Measurements from ENCODE around the gene THRSP.
"Not testable (repeated sequence)": the region's sequence is repeated elsewhere in the genome, so short reads cannot be mapped to it uniquely, and the experiment has no call there.

THRSP gene, protein sequence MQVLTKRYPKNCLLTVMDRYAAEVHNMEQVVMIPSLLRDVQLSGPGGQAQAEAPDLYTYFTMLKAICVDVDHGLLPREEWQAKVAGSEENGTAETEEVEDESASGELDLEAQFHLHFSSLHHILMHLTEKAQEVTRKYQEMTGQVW

GRCh38 chr11:78063440-78064181 is at the start of gene THRSP:
TSS of gene THRSP (plus strand) at chr11:78063861. CDS start at chr11:78063882, 21 bp downstream.
- DNase-seq, result peak; percentile 12

GRCh38 chr11:78014937-78015520 is 48.6 kb upstream of the THRSP start:
- DNase-seq, result not testable (repeated sequence)

DNA sequence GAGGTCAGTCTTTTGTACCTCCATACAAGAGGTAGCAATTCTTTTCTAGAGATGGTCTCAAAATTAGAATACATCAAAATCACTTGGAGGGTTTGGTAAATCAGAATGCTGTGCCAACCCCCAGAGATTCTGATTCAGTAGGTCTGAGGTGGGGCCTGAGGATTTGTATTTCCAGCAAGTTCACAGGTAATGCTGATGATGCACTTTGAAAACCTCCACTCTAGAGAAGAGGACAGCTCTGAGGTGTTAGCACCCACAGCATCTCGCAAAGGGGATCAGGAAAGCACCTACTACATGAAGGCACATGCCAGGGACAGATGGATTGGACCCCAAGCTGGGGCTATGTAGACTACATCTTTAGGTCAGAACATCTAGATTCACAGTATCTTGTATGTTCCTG is 47.8 kb upstream of the THRSP start:
- no peak for DNase-seq

- no peak for DNase-seq
Observed at GRCh38 chr11:78019808-78020207, 43.9 kb upstream of the THRSP start.

DNA sequence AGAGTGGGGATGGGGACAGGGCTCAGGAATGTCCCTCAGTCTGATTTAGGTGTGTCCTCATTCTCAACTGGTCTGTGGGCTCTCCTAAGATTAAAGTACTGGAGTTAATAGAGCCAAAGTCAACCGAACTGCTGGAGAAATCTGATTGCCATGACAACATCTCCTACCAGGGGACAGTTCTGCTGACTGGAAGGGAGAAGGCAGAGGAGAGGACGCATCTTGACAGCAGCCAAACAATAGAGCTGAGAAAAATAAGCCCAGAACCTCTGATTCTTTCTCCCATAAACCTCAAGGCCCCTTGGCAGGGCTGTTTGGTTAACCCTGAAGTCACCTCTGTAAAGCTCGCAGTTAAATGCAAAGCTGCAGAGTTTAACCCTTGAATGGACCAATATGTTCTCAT is 43.4 kb upstream of the THRSP start:
- no peak for DNase-seq

DNA sequence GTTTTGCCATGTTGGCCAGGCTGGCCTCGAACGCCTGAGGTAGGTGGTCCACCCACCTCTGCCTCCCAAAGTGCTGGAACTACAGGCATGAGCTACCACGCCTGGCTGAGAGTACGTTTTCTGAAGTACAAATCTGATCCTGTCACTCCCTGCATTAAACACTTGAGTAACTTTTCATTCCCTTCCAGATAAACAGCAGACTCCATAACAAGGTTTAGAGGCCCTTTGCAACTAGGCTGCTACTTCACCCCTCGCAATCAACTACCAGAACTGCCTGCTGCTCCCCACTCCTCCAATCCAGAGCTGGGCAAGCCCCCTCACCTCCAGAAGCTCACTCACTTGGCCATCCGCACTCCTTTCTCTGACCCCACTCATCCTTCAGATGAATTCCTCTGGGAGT is 42.0 kb upstream of the THRSP start:
- no peak for DNase-seq

GRCh38 chr11:78022397-78023396 is 41.0 kb upstream of the THRSP start, which contains the start of gene KCTD14:
TSS of gene KCTD14 (minus strand) at chr11:78023276. CDS start at chr11:78023249, 27 bp downstream.
- DNase-seq, result no peak

DNA sequence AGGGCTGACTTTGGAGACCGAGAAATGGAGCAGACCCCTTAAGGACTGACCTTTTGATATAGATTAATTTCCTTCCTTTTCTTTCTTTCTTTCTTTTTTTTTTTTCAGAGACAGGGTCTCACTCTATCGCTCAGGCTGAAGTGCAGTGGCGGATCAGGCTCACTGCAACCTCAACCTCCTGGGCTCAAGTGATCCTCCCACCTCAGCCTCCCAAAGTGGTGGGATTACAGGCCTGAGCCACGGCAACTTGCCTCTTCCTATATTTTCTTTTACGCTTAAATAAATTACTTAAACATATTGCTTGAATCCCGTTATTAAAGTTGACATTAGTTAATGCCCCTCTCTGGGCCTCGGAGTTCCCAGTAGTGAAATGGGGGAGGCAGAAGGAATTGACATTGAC is 40.2 kb upstream of the THRSP start:
- no peak for DNase-seq

- no peak for DNase-seq
Observed at GRCh38 chr11:78025378-78025777, 38.3 kb upstream of the THRSP start.

DNA sequence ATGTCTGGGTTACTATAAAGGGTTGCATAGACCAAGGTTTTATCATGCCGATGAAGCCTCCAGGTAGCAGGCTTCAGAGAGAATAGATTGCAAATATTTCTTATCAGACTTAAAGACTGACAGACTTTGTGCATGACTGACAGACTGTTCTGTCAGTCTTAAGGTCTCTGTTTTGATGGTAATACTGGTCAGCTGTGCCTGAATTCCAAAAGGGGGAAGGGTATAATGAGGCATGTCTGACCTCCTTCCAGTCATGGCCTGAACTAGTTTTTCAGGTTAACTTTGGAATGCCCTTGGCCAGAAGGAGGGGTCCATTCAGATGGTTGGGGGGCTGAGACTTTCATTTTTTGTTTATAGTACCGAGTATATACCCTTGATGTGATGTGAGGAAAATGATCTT is 35.9 kb upstream of the THRSP start:
- DNase-seq, result no peak

- not testable (repeated sequence) for DNase-seq
Observed at GRCh38 chr11:78028423-78028822, 35.2 kb upstream of the THRSP start.

DNA sequence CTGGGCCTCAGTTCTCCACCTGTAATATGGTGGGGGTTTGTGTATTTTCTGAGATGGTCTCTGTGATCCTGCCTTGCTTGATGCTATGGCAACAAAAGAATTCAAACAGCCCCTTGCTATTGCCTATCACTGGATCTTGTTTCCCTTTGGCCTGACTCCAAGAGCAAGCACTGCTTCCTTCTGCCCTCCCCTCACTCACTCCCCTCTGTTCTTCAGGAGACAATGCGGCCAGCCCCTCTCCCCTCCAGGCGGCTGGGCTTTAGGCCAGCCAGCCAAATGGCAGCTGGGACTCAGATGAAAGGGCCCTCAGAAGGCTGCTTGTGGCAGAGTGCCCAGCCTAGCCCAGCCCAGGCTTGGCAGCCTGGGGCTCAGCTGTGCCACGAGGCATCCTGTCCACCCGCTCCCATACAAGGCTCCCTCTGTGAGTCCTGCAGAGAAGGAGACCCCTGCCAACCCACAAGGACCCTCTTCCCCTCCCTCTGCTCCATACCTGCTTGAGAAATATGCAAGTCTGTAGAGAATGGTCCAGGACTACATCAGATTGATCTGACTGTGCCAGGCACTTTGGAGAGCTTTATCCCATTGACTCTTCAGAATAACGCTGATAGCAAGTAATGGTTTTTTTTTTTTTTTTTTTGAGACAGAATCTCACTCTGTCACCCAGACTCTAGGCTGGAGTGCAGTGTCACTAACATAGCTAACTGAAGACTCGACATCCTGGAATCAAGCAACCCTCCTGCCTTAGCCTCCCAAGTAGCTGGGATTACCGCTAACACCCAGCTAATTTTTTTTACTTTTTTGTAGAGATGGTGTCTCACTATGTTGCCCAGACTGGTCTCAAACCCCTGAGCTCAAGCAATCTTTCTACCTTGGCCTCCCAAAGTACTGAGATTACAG is 33.0 kb upstream of the THRSP start:
- peak; percentile 95 for DNase-seq

DNA sequence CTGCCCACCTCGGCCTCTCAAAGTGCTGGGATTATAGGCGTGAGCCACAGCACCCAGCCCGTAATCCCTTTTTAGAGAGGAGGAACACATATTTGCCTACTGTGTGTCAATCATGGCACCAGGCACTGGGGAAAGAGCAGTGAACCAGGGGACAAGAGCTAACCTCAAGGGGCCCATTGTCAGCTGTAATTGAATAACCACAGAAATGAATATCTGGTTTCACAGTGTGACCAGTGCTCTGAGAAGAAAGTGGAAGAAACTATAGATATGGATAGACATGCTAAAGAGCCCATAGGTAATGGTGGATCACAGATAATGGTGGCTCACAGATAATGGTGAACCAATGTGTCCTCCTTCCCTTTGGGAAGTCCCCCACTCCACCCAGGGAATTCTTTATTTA is 32.0 kb upstream of the THRSP start:
- no peak for DNase-seq

DNA sequence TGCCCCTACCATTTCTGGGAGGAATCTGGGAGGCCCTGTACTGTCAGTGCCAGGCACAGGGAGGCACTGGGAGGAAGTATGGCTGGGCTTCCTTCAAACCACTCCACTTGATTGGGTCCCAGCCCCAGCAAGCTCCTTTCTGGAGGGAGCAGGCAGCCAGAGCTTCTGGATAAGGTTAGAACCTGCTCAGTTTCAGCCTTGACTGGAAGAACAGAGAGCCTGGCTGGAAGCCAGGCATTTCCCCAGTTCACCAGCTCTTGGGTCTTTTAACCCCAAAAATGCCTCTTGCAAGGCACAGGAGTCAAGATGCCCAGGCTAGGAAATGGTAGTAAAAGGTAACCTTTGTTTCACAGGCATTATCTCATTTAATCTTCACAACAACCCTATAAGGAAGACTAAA is 31.6 kb upstream of the THRSP start:
- DNase-seq, result no peak

- DNase-seq, result no peak
Observed at GRCh38 chr11:78033040-78033439, 30.6 kb upstream of the THRSP start.

GRCh38 chr11:78034623-78035022 is 29.0 kb upstream of the THRSP start:
- no peak for DNase-seq

DNA sequence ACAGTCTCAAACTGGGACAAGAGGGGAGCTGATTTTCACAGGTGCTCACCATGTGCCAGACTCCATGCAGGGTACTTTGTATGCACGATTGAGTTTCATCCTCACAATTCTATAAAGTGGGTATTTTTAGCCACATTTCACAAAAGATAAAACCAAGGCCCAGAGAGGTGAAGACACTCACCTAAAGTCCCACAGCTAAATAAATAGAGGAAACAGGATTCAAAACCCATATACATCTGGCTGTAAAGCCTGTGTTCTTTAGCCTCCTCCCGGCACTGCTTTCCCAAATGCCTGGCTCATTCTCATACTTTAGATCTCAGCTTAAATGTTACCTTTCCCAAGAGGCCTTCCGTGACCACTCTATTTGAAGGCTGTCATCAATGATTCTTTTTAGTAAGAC is 27.3 kb upstream of the THRSP start:
- DNase-seq, result no peak

GRCh38 chr11:78037056-78037455 is 26.6 kb upstream of the THRSP start:
- DNase-seq, result no peak

GRCh38 chr11:78037825-78038620 is 25.6 kb upstream of the THRSP start:
- no peak for DNase-seq

- no peak for DNase-seq
Observed at GRCh38 chr11:78038697-78039313, 24.9 kb upstream of the THRSP start.
